ENCODE measurements around the gene ZNF674. TPM values are rescaled to one million over a fixed set of nuclear protein-coding genes. Genes with fewer than 3 reads are reported as not detected.

The ZNF674 gene
- total RNA-seq, 1 donor from 2014 or later = 5.6 TPM

GRCh38 chrX:46456125-46456922, 88.9 kb downstream of the ZNF674 start:
- DNase-seq = no peak

More at GRCh38 chrX:46456125-46456922, 88.9 kb downstream of the ZNF674 start:
- Histone ChIP-seq H3K9me3 (no peaks in the 10 kb centered on the region), H3K4me1 (no peaks in the 10 kb centered on the region), H3K4me3 (no peak overlapping the region), H3K27me3 (ENCODE audit: low read depth) (no peaks in the 10 kb centered on the region), H3K27ac (peak overlapping the region; percentile 49), H3K36me3 (peaks cover 7% of the 10 kb centered on the region)
- TF ChIP-seq CTCF (IDR thresholded peaks at IDR 0.05) = no peak
- intact Hi-C loops (cut with DNase I) = no loop called here
- ATAC-seq = peak; percentile 81

Other genes starting within 250 kb of the ZNF674 start
- 7.4 TPM for gene CHST7, start 28.3 kb upstream of the ZNF674 start, total RNA-seq
- 7.9 TPM for gene SLC9A7, start 213.7 kb upstream of the ZNF674 start, total RNA-seq